GM23338 (cell line): ENCODE data around the gene MON1B. TPM values are rescaled to one million over a fixed set of nuclear protein-coding genes. Genes with fewer than 3 reads are reported as not detected.

Experiments
- ATAC-seq: fragments of 200-7000 bp; cut with Tn5 transposase; 3 replicates; pipeline ENCODE4 v1.9.1; 2020
- DNase-seq: peaks from one replicate; pipeline ENCODE4 v3.0.0-alpha.2; 2015; ENCODE audit warnings: low spot score
- H2AFZ ChIP-seq: fragments of 200-600 bp; sonication (generic); 2 replicates; pipeline ENCODE4 v1.8.0; 2016; ENCODE audit warnings: antibody characterized with exemption, mild to moderate bottlenecking, moderate library complexity
- H3F3A ChIP-seq: fragments of 200-600 bp; sonication (generic); replicated peaks from 2 replicates; pipeline ENCODE4 v1.8.0; 2017; ENCODE audit warnings: antibody characterized with exemption, mixed run types, low read depth
- H3K27ac ChIP-seq: fragments of 200-600 bp; sonication (generic); 2 replicates; pipeline ENCODE4 v1.6.1; 2016; ENCODE audit warnings: low read depth
- H3K27me3 ChIP-seq: fragments of 200-600 bp; sonication (generic); 2 replicates; pipeline ENCODE4 v1.8.0; 2016; ENCODE audit warnings: mild to moderate bottlenecking, mixed run types, moderate library complexity; ENCODE audit not compliant: insufficient read depth
- H3K36me3 ChIP-seq: fragments of 200-600 bp; sonication (generic); 2 replicates; pipeline ENCODE4 v1.8.0; 2016; ENCODE audit warnings: mild to moderate bottlenecking; ENCODE audit not compliant: insufficient read depth
- H3K4me1 ChIP-seq: fragments of 200-600 bp; sonication (generic); 2 replicates; pipeline ENCODE4 v1.8.0; 2016; ENCODE audit warnings: mild to moderate bottlenecking, moderate library complexity; ENCODE audit not compliant: insufficient read depth
- H3K4me2 ChIP-seq: fragments of 200-600 bp; sonication (generic); 2 replicates; pipeline ENCODE4 v1.7.1; 2017; ENCODE audit warnings: mixed run types
- H3K4me3 ChIP-seq: fragments of 200-600 bp; sonication (generic); 2 replicates; pipeline ENCODE4 v1.6.1; 2016; ENCODE audit warnings: mixed run types
- H3K79me2 ChIP-seq: fragments of 200-600 bp; sonication (generic); replicated peaks from 2 replicates; pipeline ENCODE4 v1.8.0; 2017; ENCODE audit warnings: mild to moderate bottlenecking; ENCODE audit not compliant: insufficient read depth
- H3K9me2 ChIP-seq: fragments of 200-600 bp; sonication (generic); 2 replicates; pipeline ENCODE4 v1.8.0; 2017; ENCODE audit not compliant: insufficient read depth
- H4K20me1 ChIP-seq: fragments of 200-600 bp; sonication (generic); replicated peaks from 2 replicates; pipeline ENCODE4 v1.8.0; 2017; ENCODE audit warnings: mild to moderate bottlenecking; ENCODE audit not compliant: insufficient read depth
- H3K27ac Mint-ChIP-seq: 2 replicates; pipeline ENCODE4 v1.8.0; 2020; ENCODE audit warnings: inconsistent platforms, mild to moderate bottlenecking, moderate library complexity, mixed read lengths
- H3K27me3 Mint-ChIP-seq: 3 replicates; pipeline ENCODE4 v1.8.0; 2022; ENCODE audit warnings: low read depth, mild to moderate bottlenecking, moderate library complexity, mixed read lengths, inconsistent platforms; ENCODE audit not compliant: insufficient read depth, poor library complexity
- H3K36me3 Mint-ChIP-seq: 3 replicates; pipeline ENCODE4 v1.8.0; 2021; ENCODE audit warnings: low read depth, mild to moderate bottlenecking, inconsistent platforms, moderate library complexity, mixed read lengths
- H3K4me1 Mint-ChIP-seq: 3 replicates; pipeline ENCODE4 v1.8.0; 2020; ENCODE audit warnings: mild to moderate bottlenecking, inconsistent platforms, mixed read lengths
- H3K4me3 Mint-ChIP-seq: 3 replicates; pipeline ENCODE4 v1.8.0; 2021; ENCODE audit warnings: moderate library complexity, mild to moderate bottlenecking, inconsistent platforms, mixed read lengths
- H3K9me3 Mint-ChIP-seq: 3 replicates; pipeline ENCODE4 v1.8.0; 2020; ENCODE audit warnings: moderate library complexity, mild to moderate bottlenecking, inconsistent platforms, mixed read lengths
- CREB1 ChIP-seq: fragments of 250-450 bp; sonication (Bioruptor Pico); IDR thresholded peaks from 2 replicates; pipeline ENCODE4 v1.5.0; 2020; ENCODE audit warnings: low read depth, mild to moderate bottlenecking, moderate library complexity
- EZH2phosphoT487 ChIP-seq: fragments of 200-600 bp; sonication (generic); IDR thresholded peaks from one replicate; pipeline ENCODE4 v1.8.1; 2018; ENCODE audit warnings: antibody characterized with exemption; ENCODE audit not compliant: unreplicated experiment
- JUNB ChIP-seq: IDR thresholded peaks from one replicate; pipeline ENCODE4 v1.6.1; 2016; ENCODE audit warnings: antibody characterized with exemption; ENCODE audit not compliant: unreplicated experiment
- NANOG ChIP-seq: IDR thresholded peaks from 2 replicates; pipeline ENCODE4 v1.6.1; 2016; ENCODE audit warnings: antibody characterized with exemption, borderline replicate concordance
- POLR2AphosphoS5 ChIP-seq: IDR thresholded peaks from 2 replicates; pipeline ENCODE4 v1.6.1; 2016; ENCODE audit warnings: antibody characterized with exemption, low read depth
- STAT1 ChIP-seq: IDR thresholded peaks from one replicate; pipeline ENCODE4 v1.6.1; 2016; ENCODE audit warnings: antibody characterized with exemption; ENCODE audit not compliant: unreplicated experiment
- ZNF114 ChIP-seq: fragments of 250-450 bp; sonication (Bioruptor Pico); IDR thresholded peaks from 2 replicates; pipeline ENCODE4 v1.5.0; 2020; ENCODE audit warnings: mild to moderate bottlenecking, moderate library complexity
- polyA plus RNA-seq: library from polyadenylated mRNA; unstranded; fragments of >200 nt; fragmentation: Nextera tagmentation; extraction: Ambion mirVana; gene quantifications from 2 replicates; pipeline ENCODE4 v1.2.1, GENCODE V29; 2016
- total RNA-seq: library from RNA; depleted of rRNA; stranded (reverse); fragments of >200 nt; shearing (Covaris generic); gene quantifications from 2 replicates; pipeline ENCODE4 v1.2.3, GENCODE V29; 2014
- TF ChIP-seq, protein P1 (sequence below): IDR thresholded peaks from 2 replicates; pipeline ENCODE4 v1.6.1; 2016; ENCODE audit warnings: antibody characterized with exemption
- TF ChIP-seq, protein P2 (sequence below): fragments of 250-450 bp; sonication (Bioruptor Pico); IDR thresholded peaks from 2 replicates; pipeline ENCODE4 v1.5.0; 2020; ENCODE audit warnings: mild to moderate bottlenecking, moderate library complexity

Gene MON1B
- total and polyA plus RNA-seq, 2 experiments from 2014 or later: 9.7 to 30.2 TPM

DNA sequence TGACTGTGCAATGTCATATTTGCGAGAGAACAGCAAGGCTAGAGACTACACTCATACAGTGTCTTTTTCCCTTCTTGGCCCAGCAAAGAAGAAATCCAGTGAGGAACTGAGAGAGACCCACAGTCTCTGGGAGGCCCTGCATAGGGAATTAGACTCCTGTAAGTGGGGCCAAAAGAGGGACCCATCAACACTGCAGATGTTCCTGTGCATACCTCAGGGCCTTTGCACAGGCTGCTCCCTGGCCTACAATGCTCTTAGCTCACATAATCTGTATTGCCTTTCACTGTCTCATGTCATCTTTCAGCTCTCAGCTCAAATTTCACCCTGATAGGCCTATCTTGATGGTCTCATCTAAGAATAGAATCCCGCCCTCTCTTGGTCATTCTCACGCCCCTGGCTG, 17.4 kb downstream of the MON1B start:
- Histone ChIP-seq H3K79me2 (no peaks in the 10 kb centered on the region), H3K27ac (no peak overlapping the region), H3F3A (no peaks in the 10 kb centered on the region), H3K27me3 (no peaks in the 10 kb centered on the region), H3K9me2 (no peaks in the 10 kb centered on the region; the same call in 1 of the 2 replicates), H4K20me1 (no peaks in the 10 kb centered on the region; the same call in 1 of the 2 replicates), H3K4me1 (peaks cover 23% of the 10 kb centered on the region), H2AFZ (no peak overlapping the region), H3K36me3 (no peaks in the 10 kb centered on the region), H3K4me3 (no peak overlapping the region), H3K4me2 (no peak overlapping the region)
- Mint-ChIP-seq H3K27me3 (peaks cover 19% of the 10 kb centered on the region), H3K36me3 (0 out of 3 replicates have a peak, but pooled peaks cover 3% of the 10 kb centered on the region), H3K9me3 (no peaks in the 10 kb centered on the region), H3K4me1 (peaks cover 38% of the 10 kb centered on the region), H3K4me3 (no peak overlapping the region), H3K27ac (no peak overlapping the region)
- TF ChIP-seq POLR2AphosphoS5 (no peak), JUNB (no peak), NANOG (no peak), CREB1 (no peak)
- TF ChIP-seq, protein P1, sequence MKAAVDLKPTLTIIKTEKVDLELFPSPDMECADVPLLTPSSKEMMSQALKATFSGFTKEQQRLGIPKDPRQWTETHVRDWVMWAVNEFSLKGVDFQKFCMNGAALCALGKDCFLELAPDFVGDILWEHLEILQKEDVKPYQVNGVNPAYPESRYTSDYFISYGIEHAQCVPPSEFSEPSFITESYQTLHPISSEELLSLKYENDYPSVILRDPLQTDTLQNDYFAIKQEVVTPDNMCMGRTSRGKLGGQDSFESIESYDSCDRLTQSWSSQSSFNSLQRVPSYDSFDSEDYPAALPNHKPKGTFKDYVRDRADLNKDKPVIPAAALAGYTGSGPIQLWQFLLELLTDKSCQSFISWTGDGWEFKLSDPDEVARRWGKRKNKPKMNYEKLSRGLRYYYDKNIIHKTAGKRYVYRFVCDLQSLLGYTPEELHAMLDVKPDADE: no peak
- ATAC-seq (no peak), DNase-seq (no peak)

DNA sequence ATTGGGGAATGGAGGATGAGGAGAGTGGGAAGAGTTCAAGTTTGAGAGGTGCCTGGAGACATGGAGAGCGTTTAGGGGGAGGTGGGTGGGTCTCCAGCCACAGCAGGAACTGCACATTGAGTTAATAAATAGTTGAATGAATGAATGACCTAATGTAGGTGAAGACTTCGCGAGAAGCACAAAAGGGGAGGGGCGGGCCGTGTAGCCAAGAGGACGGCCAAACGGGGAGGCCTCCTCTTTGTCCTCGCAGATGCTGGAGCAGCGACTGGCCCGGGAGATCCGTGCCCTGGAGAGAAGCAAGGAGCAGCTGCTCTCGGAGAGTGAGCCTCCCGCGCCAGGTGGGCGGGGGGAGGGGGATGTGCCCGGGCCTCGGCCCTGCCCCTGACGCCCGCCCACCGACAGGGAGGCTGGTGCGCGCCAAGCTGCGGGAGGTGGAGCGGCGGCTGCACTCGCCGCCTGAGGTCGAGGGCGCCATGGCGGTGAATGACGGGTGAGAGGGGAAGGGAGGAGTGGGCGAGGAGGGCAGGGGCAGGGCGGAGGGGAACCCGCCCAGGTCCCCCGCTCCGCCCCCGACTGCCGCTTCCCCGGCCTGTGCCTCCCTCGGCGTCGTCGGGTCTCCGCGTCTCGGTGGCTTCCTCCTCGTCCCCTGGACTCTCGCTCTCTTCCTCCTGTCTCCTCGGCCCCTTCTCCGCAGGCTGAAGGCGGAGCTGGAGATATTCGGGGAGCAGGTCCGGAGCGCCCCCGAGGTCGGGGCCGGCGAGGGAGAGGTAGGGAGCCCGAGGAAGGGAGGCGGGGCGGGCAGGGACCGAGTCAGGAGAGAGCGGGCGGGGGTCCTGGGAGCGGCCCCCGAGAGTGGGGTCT, 21.1 kb downstream of the MON1B start:
- TF ChIP-seq, protein P2, sequence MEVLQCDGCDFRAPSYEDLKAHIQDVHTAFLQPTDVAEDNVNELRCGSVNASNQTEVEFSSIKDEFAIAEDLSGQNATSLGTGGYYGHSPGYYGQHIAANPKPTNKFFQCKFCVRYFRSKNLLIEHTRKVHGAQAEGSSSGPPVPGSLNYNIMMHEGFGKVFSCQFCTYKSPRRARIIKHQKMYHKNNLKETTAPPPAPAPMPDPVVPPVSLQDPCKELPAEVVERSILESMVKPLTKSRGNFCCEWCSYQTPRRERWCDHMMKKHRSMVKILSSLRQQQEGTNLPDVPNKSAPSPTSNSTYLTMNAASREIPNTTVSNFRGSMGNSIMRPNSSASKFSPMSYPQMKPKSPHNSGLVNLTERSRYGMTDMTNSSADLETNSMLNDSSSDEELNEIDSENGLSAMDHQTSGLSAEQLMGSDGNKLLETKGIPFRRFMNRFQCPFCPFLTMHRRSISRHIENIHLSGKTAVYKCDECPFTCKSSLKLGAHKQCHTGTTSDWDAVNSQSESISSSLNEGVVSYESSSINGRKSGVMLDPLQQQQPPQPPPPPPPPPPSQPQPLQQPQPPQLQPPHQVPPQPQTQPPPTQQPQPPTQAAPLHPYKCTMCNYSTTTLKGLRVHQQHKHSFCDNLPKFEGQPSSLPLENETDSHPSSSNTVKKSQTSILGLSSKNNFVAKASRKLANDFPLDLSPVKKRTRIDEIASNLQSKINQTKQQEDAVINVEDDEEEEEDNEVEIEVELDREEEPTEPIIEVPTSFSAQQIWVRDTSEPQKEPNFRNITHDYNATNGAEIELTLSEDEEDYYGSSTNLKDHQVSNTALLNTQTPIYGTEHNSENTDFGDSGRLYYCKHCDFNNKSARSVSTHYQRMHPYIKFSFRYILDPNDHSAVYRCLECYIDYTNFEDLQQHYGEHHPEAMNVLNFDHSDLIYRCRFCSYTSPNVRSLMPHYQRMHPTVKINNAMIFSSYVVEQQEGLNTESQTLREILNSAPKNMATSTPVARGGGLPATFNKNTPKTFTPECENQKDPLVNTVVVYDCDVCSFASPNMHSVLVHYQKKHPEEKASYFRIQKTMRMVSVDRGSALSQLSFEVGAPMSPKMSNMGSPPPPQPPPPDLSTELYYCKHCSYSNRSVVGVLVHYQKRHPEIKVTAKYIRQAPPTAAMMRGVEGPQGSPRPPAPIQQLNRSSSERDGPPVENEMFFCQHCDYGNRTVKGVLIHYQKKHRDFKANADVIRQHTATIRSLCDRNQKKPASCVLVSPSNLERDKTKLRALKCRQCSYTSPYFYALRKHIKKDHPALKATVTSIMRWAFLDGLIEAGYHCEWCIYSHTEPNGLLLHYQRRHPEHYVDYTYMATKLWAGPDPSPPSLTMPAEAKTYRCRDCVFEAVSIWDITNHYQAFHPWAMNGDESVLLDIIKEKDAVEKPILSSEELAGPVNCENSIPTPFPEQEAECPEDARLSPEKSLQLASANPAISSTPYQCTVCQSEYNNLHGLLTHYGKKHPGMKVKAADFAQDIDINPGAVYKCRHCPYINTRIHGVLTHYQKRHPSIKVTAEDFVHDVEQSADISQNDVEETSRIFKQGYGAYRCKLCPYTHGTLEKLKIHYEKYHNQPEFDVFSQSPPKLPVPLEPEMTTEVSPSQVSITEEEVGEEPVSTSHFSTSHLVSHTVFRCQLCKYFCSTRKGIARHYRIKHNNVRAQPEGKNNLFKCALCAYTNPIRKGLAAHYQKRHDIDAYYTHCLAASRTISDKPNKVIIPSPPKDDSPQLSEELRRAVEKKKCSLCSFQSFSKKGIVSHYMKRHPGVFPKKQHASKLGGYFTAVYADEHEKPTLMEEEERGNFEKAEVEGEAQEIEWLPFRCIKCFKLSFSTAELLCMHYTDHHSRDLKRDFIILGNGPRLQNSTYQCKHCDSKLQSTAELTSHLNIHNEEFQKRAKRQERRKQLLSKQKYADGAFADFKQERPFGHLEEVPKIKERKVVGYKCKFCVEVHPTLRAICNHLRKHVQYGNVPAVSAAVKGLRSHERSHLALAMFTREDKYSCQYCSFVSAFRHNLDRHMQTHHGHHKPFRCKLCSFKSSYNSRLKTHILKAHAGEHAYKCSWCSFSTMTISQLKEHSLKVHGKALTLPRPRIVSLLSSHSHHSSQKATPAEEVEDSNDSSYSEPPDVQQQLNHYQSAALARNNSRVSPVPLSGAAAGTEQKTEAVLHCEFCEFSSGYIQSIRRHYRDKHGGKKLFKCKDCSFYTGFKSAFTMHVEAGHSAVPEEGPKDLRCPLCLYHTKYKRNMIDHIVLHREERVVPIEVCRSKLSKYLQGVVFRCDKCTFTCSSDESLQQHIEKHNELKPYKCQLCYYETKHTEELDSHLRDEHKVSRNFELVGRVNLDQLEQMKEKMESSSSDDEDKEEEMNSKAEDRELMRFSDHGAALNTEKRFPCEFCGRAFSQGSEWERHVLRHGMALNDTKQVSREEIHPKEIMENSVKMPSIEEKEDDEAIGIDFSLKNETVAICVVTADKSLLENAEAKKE (CRISPR knock-in tag): no peak
- TF ChIP-seq, protein P1: no peak
- TF ChIP-seq ZNF114 (CRISPR knock-in tag) (no peak), EZH2phosphoT487 (no peak), CREB1 (peak; percentile 63; the same call in 1 of the 2 replicates), POLR2AphosphoS5 (peak; percentile 83), STAT1 (no peak), NANOG (no peak)
- Histone ChIP-seq H3F3A (no peaks in the 10 kb centered on the region), H3K9me2 (no peaks in the 10 kb centered on the region; the same call in 1 of the 2 replicates), H3K79me2 (peaks cover 8% of the 10 kb centered on the region; the same call in 1 of the 2 replicates), H2AFZ (peak overlapping the region; percentile 94), H3K27ac (peak overlapping the region; percentile 76), H3K4me3 (peak overlapping the region; percentile 88), H3K27me3 (no peaks in the 10 kb centered on the region), H4K20me1 (no peaks in the 10 kb centered on the region; the same call in 1 of the 2 replicates), H3K4me2 (peak overlapping the region; percentile 92), H3K4me1 (peaks cover 5% of the 10 kb centered on the region), H3K36me3 (no peaks in the 10 kb centered on the region)
- Mint-ChIP-seq H3K4me1 (peaks cover 29% of the 10 kb centered on the region), H3K36me3 (peaks cover 14% of the 10 kb centered on the region; the same call in 1 of the 3 replicates), H3K4me3 (peak overlapping the region; percentile 67), H3K9me3 (no peaks in the 10 kb centered on the region), H3K27me3 (peaks cover 22% of the 10 kb centered on the region), H3K27ac (peak overlapping the region; percentile 83; the same call in 1 of the 2 replicates)
- ATAC-seq (peak; percentile 78), DNase-seq (peak; percentile 92)
